Mammary epithelial cell (primary cell): ENCODE data around the gene PHF13.
"Not testable (repeated sequence)": the region's sequence is repeated elsewhere in the genome, so short reads cannot be mapped to it uniquely, and the experiment has no call there.

Experiments
- CTCF ChIP-seq, 2 donors: IDR thresholded peaks in 1 of 2; conservative IDR thresholded peaks in 1 of 2; 2 replicates each; pipeline ENCODE4 v1.5.1; 2011 to 2012; ENCODE audit warnings: inconsistent platforms in 2 of 2, low read length in 2 of 2, mild to moderate bottlenecking in 2 of 2, control low read depth in 1 of 2, low read depth in 1 of 2; ENCODE audit not compliant: insufficient read depth in 1 of 2; ENCODE audit errors: extremely low read depth in 1 of 2
- EZH2 ChIP-seq: IDR thresholded peaks from 2 replicates; pipeline ENCODE4 v1.6.1; 2012; ENCODE audit warnings: low read length, inconsistent platforms, borderline replicate concordance

GRCh38 chr1:6640867-6641266 is 27.3 kb downstream of the PHF13 start:
- TF ChIP-seq CTCF (conservative IDR thresholded peaks at IDR 0.05 in 1 of 2, IDR thresholded peaks at IDR 0.05 in 1 of 2; ENCODE audit: extremely low read depth in 1 of 2, insufficient read depth in 1 of 2, low read depth in 1 of 2, low read length in 2 of 2); EZH2: not testable (repeated sequence)
